Neutrophil (primary cell): ENCODE measurements around the gene PTPRB.

Source experiments
- H3K27ac ChIP-seq: fragments of 200-600 bp; sonication (generic); 2 replicates; pipeline ENCODE4 v1.5.1; 2016; ENCODE audit warnings: mild to moderate bottlenecking, moderate library complexity
- H3K27me3 ChIP-seq: fragments of 200-600 bp; sonication (generic); 2 replicates; pipeline ENCODE4 v1.6.0; 2016; ENCODE audit warnings: mild to moderate bottlenecking
- H3K36me3 ChIP-seq: fragments of 200-600 bp; sonication (generic); 2 replicates; pipeline ENCODE4 v1.5.1; 2017
- H3K4me1 ChIP-seq, 2 experiments: fragments of 200-600 bp in 1 of 2; sonication (generic) in 1 of 2; 1 replicate in 1 of 2; 2 replicates in 1 of 2; pipeline versions ENCODE4 v1.5.1 to v1.6.1; 2013 to 2016; ENCODE audit warnings: low read depth in 1 of 2, low read length in 1 of 2, mild to moderate bottlenecking in 1 of 2, moderate library complexity in 1 of 2; ENCODE audit not compliant: control insufficient read depth in 1 of 2, insufficient read depth in 1 of 2
- H3K4me3 ChIP-seq, 2 experiments: fragments of 200-600 bp in 1 of 2; sonication (generic) in 1 of 2; 1 replicate in 1 of 2; 2 replicates in 1 of 2; pipeline ENCODE4 v1.5.1; 2013 to 2016; ENCODE audit warnings: low read depth in 1 of 2, low read length in 1 of 2, mild to moderate bottlenecking in 1 of 2, moderate library complexity in 1 of 2
- H3K9me3 ChIP-seq: fragments of 200-600 bp; sonication (generic); 2 replicates; pipeline ENCODE4 v1.5.1; 2016
- TF ChIP-seq, protein P1 (sequence below): fragments of 200-600 bp; sonication (generic); IDR thresholded peaks from 2 replicates; pipeline ENCODE4 v1.5.1; 2016; ENCODE audit warnings: antibody characterized with exemption

Gene PTPRB

GRCh38 chr12:70571029-70571428, 66.2 kb downstream of the PTPRB start:
- Histone ChIP-seq H3K27ac (no peak overlapping the region), H3K36me3 (no peaks in the 10 kb centered on the region), H3K9me3 (no peaks in the 10 kb centered on the region), H3K27me3 (no peaks in the 10 kb centered on the region), H3K4me1 (no peaks in the 10 kb centered on the region), H3K4me3 (no peak overlapping the region)
- TF ChIP-seq, protein P1, sequence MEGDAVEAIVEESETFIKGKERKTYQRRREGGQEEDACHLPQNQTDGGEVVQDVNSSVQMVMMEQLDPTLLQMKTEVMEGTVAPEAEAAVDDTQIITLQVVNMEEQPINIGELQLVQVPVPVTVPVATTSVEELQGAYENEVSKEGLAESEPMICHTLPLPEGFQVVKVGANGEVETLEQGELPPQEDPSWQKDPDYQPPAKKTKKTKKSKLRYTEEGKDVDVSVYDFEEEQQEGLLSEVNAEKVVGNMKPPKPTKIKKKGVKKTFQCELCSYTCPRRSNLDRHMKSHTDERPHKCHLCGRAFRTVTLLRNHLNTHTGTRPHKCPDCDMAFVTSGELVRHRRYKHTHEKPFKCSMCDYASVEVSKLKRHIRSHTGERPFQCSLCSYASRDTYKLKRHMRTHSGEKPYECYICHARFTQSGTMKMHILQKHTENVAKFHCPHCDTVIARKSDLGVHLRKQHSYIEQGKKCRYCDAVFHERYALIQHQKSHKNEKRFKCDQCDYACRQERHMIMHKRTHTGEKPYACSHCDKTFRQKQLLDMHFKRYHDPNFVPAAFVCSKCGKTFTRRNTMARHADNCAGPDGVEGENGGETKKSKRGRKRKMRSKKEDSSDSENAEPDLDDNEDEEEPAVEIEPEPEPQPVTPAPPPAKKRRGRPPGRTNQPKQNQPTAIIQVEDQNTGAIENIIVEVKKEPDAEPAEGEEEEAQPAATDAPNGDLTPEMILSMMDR: no peak

DNA sequence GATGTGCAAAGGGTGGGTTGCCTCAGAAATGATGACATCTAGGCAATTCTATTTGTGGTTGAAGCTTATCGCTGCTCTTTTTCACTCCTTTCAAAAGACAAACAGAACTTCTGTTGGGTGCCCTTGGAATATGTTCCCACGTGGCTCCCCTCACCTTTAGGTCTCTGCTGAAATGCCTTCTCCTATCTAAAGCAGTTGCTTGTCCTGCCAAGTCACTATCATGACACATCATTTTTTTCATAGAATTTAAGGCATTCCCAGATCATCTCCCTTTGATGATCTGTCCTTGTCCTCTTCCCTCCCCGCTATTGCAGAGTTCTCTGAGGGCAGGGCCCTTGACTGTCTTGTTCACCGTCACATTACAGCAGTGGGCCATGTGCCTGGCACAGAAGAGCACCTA, 75.7 kb downstream of the PTPRB start:
- TF ChIP-seq, protein P1: no peak
- Histone ChIP-seq H3K36me3 (no peaks in the 10 kb centered on the region), H3K4me3 (no peak overlapping the region)

DNA sequence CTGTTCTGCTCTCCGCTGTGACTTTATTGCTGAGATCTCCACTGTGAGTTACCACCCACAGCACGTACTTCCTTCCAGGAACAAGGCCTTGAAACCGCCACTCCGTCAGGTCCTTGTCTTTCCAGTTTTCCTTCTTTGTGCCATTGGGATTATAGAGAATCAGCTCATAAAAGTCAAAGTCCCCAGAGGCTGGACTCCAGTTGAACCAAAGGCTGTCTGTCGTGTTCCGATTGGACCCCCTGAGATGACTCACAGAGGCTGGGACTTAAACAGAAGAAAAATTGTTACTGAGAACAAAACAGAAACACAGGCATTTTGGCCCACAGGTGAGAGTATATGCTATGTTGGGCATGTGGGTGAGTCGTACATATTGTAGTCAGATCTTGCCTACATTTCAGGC, 76.6 kb downstream of the PTPRB start:
- Histone ChIP-seq H3K9me3 (no peaks in the 10 kb centered on the region), H3K36me3 (no peaks in the 10 kb centered on the region), H3K4me3 (no peak overlapping the region), H3K4me1 (no peaks in the 10 kb centered on the region), H3K27ac (no peak overlapping the region), H3K27me3 (peaks cover 3% of the 10 kb centered on the region)
- TF ChIP-seq, protein P1: no peak

More for the DNA sequence above, 75.7 kb downstream of the PTPRB start:
- Histone ChIP-seq H3K27ac (no peak overlapping the region), H3K9me3 (no peaks in the 10 kb centered on the region), H3K4me1 (no peaks in the 10 kb centered on the region), H3K27me3 (no peaks in the 10 kb centered on the region)

DNA sequence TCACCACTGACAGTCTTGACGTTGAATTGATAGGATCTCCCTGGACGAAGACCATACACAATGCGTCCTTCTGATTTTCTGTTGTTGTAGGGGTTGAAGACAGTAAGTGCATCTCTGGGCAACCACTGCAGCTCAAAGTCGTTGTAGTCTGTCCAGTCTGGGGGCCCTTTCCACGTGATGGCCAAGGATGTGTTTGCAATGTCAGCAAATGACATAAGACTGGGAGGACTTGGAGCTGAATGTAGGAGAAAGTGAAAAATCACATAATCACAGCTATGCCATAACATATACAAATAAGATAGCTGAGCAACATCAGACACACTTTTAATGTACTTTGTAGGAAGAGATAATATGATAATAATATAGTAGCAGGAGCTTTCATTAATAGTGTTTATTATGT, 77.8 kb downstream of the PTPRB start:
- no peaks in the 10 kb centered on the region for H3K36me3 ChIP-seq
- no peaks in the 10 kb centered on the region for H3K9me3 ChIP-seq
- no peaks in the 10 kb centered on the region for H3K4me1 ChIP-seq
- H3K4me3 ChIP-seq: no peak overlapping the region
- peaks cover 8% of the 10 kb centered on the region for H3K27me3 ChIP-seq
- no peak overlapping the region for H3K27ac ChIP-seq
- TF ChIP-seq, protein P1: no peak

DNA sequence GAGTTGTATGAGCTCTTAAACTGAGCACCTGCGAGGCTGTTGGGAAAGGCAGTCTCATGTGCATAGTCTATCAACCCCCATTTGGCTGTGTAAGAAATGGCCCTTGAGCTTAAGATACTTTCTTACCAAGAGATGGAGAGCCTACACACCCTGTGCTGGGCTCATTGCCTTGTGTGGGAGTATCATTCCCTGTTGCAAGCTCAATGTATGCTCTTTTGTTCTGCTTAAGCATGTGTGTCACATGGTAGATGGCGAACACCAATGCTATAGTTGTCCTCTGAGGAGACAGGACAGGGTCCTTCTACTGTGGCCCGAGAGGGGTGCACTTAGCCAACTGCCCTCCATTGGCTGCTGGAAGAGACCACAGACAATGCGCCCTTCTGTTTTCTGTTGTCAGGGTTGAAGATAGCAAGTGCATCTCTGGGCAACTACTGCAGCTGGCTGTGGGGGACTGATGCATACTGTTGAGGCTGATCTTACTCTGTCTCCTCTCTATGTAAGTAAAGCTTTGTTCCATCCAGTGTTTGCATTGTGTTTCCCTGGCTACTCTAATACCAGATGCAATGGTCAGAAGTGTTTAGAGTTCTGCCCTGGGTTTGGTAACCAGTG, 79.5 kb downstream of the PTPRB start:
- Histone ChIP-seq H3K9me3 (no peaks in the 10 kb centered on the region), H3K27ac (no peak overlapping the region), H3K4me1 (no peaks in the 10 kb centered on the region), H3K4me3 (no peak overlapping the region), H3K36me3 (no peaks in the 10 kb centered on the region), H3K27me3 (peaks cover 8% of the 10 kb centered on the region)
- TF ChIP-seq, protein P1: no peak
